Esophagus squamous epithelium (tissue), 5 donors: ENCODE measurements around the gene TMEM131L. TPM values are rescaled to one million over a fixed set of nuclear protein-coding genes. Genes with fewer than 3 reads are reported as not detected.

ENCODE experiments used
- DNase-seq: peaks from one replicate; lab custom pipeline; 2025; lab: John Stamatoyannopoulos, UW
- H3K27ac ChIP-seq, 4 donors: fragments of 200-600 bp; sonication (generic); one replicate each; pipeline ENCODE4 v1.5.1; 2016 to 2019; ENCODE audit warnings: mild to moderate bottlenecking in 1 of 4
- H3K27me3 ChIP-seq, 4 donors: fragments of 200-600 bp; sonication (generic); 1 replicate in 3 of 4; 2 replicates in 1 of 4; pipeline versions ENCODE4 v1.5.1 to v1.6.0; 2017 to 2021; ENCODE audit warnings: antibody characterized with exemption in 1 of 4
- H3K36me3 ChIP-seq, 3 donors: fragments of 200-600 bp; sonication (generic); one replicate each; pipeline ENCODE4 v1.5.1; 2016 to 2019
- H3K4me1 ChIP-seq, 3 donors: fragments of 200-600 bp; sonication (generic); one replicate each; pipeline ENCODE4 v1.5.1; 2017 to 2019
- H3K4me3 ChIP-seq, 4 donors: fragments of 200-600 bp; sonication (generic); 1 replicate in 3 of 4; 2 replicates in 1 of 4; pipeline ENCODE4 v1.5.1; 2016 to 2019; ENCODE audit warnings: mild to moderate bottlenecking in 2 of 4, moderate library complexity in 1 of 4
- H3K9me3 ChIP-seq, 3 donors: fragments of 200-600 bp; sonication (generic); one replicate each; pipeline ENCODE4 v1.5.1; 2016 to 2019
- CTCF ChIP-seq, 6 experiments: fragments of 450-650 bp in 4 of 6; fragments of 200-600 bp in 2 of 6; sonication (generic) in 2 of 6; IDR thresholded peaks; one replicate each; pipeline ENCODE4 v1.5.1; 2016 to 2019; ENCODE audit warnings: antibody characterized with exemption in 6 of 6, mild to moderate bottlenecking in 4 of 6, moderate library complexity in 4 of 6
- POLR2A ChIP-seq, 4 donors: fragments of 450-650 bp; IDR thresholded peaks; one replicate each; pipeline ENCODE4 v1.6.1; 2017; ENCODE audit warnings: antibody characterized with exemption in 4 of 4, mild to moderate bottlenecking in 4 of 4, moderate library complexity in 3 of 4
- WGBS, 2 donors: methylation state at CpG; one replicate each; pipeline ENCODE4 v1.1.5; 2018; 5-methylcytosine and 5-hydroxymethylcytosine counted together
- intact Hi-C: fragments of 100-400 bp; cut with DNase I; formaldehyde crosslinking; loops from one replicate; pipeline ENCODE4 v1.15.0; 2022
- total RNA-seq, 4 donors: library from RNA; depleted of rRNA; stranded (reverse); fragments of >200 nt; gene quantifications; one replicate each; pipeline ENCODE4 v1.1.0, GENCODE V29; 2016
- donor health status: DM: yes; HTN: yes; CAD: no.

Gene TMEM131L
- total RNA-seq, 4 donors from 2014 or later, result 9.2 to 14.7 (median 12.4) TPM

- H3K4me3 ChIP-seq, result no peak overlapping the region
- no peak for DNase-seq
- 74 to 76% methylated on average over 6 of the region's 6 CpGs for WGBS, 2 donors
- no peaks in the 10 kb centered on the region for H3K36me3 ChIP-seq
- peaks cover 5 to 78% (median 39%) of the 10 kb centered on the region in 3 donors for H3K4me1 ChIP-seq
- no peaks in the 10 kb centered on the region for H3K27me3 ChIP-seq
- no peak for TF ChIP-seq POLR2A (IDR thresholded peaks at IDR 0.05)
- TF ChIP-seq CTCF (IDR thresholded peaks at IDR 0.05), result no peak
- H3K27ac ChIP-seq, result no peak overlapping the region
- no peaks in the 10 kb centered on the region for H3K9me3 ChIP-seq
- intact Hi-C loops, result no loop called here
Measured at GRCh38 chr4:153528705-153529485, 62.7 kb downstream of the TMEM131L start.

- H3K9me3 ChIP-seq, result no peaks in the 10 kb centered on the region
Measured at GRCh38 chr4:153529646-153530045, 63.5 kb downstream of the TMEM131L start.

GRCh38 chr4:153530284-153530999 lies 64.3 kb downstream of the TMEM131L start:
- no peak for DNase-seq
- H3K27ac ChIP-seq, result peak overlapping the region in 3 of 4 donors; percentile 0 to 49 (median 48)

More at GRCh38 chr4:153529646-153530045, 63.5 kb downstream of the TMEM131L start:
- no peaks in the 10 kb centered on the region for H3K27me3 ChIP-seq
- no peak for DNase-seq
- WGBS, 2 donors, result 66 to 78% methylated on average over 3 of the region's 3 CpGs
- intact Hi-C loops, result no loop called here
- TF ChIP-seq CTCF (IDR thresholded peaks at IDR 0.05), result no peak
- TF ChIP-seq POLR2A (IDR thresholded peaks at IDR 0.05), result no peak
- H3K27ac ChIP-seq, result peak overlapping the region in 2 of 4 donors; percentile 6 to 9
- no peak overlapping the region for H3K4me3 ChIP-seq
- peaks cover 5 to 71% (median 32%) of the 10 kb centered on the region in 3 donors for H3K4me1 ChIP-seq
- no peaks in the 10 kb centered on the region for H3K36me3 ChIP-seq

GRCh38 chr4:153531000-153531358 lies 64.8 kb downstream of the TMEM131L start:
- WGBS, 2 donors, result 83 to 92% methylated on average over 1 of the region's 1 CpG
- Histone ChIP-seq H3K4me1 (peaks cover 5 to 73% (median 32%) of the 10 kb centered on the region in 3 donors), H3K4me3 (no peak overlapping the region), H3K36me3 (no peaks in the 10 kb centered on the region), H3K27ac (peak overlapping the region in 3 of 4 donors; percentile 0 to 49 (median 48)), H3K27me3 (no peaks in the 10 kb centered on the region), H3K9me3 (no peaks in the 10 kb centered on the region)
- TF ChIP-seq CTCF (IDR thresholded peaks at IDR 0.05), result no peak
- no peak for TF ChIP-seq POLR2A (IDR thresholded peaks at IDR 0.05)
- intact Hi-C loops, result no loop called here
- no peak for DNase-seq

More at GRCh38 chr4:153530284-153530999, 64.3 kb downstream of the TMEM131L start:
- WGBS, 2 donors, result 61 to 62% methylated on average over 7 to 8 of the region's 8 CpGs
- intact Hi-C loops, result no loop called here
- H3K27me3 ChIP-seq, result no peaks in the 10 kb centered on the region
- TF ChIP-seq CTCF (IDR thresholded peaks at IDR 0.05), result no peak
- TF ChIP-seq POLR2A (IDR thresholded peaks at IDR 0.05), result no peak
- H3K4me3 ChIP-seq, result no peak overlapping the region
- H3K4me1 ChIP-seq, result peaks cover 5 to 67% (median 31%) of the 10 kb centered on the region in 3 donors
- no peaks in the 10 kb centered on the region for H3K36me3 ChIP-seq
- no peaks in the 10 kb centered on the region for H3K9me3 ChIP-seq
